Left renal cortex interstitium (tissue), 4 donors: ENCODE results near the gene MMP25. TPM values are rescaled to one million over a fixed set of nuclear protein-coding genes. Genes with fewer than 3 reads are reported as not detected.
"Not testable (repeated sequence)": the region's sequence is repeated elsewhere in the genome, so short reads cannot be mapped to it uniquely, and the experiment has no call there.

Experiments
- DNase-seq, 4 donors: peaks; one replicate each; pipeline ENCODE4 v3.0.0-alpha.2; 2013; ENCODE audit warnings: low read depth in 4 of 4, low spot score in 2 of 4, missing footprints in 1 of 4
- polyA plus RNA-seq, 4 donors: library from polyadenylated mRNA; unstranded; fragments of 120-200 nt; gene quantifications; one replicate each; pipeline ENCODE4 v1.2.1, GENCODE V29; 2013; ENCODE audit not compliant: insufficient read length in 4 of 4

Gene MMP25
- polyA plus RNA-seq, 4 donors, result 0.51 to 3.2 (median 1.2) TPM

GRCh38 chr16:3053330-3053710 is 7.0 kb downstream of the MMP25 start:
- DNase-seq, result not testable (repeated sequence)

GRCh38 chr16:3054965-3055733 is 8.8 kb downstream of the MMP25 start:
- no peak for DNase-seq

- DNase-seq, result not testable (repeated sequence)
These were observed 9.4 kb downstream of the MMP25 start for GRCh38 chr16:3055734-3056115.

- no peak for DNase-seq
These were observed 10.2 kb downstream of the MMP25 start for GRCh38 chr16:3056336-3057180.

GRCh38 chr16:3057181-3058138 is 11.1 kb downstream of the MMP25 start:
- no peak for DNase-seq

DNA sequence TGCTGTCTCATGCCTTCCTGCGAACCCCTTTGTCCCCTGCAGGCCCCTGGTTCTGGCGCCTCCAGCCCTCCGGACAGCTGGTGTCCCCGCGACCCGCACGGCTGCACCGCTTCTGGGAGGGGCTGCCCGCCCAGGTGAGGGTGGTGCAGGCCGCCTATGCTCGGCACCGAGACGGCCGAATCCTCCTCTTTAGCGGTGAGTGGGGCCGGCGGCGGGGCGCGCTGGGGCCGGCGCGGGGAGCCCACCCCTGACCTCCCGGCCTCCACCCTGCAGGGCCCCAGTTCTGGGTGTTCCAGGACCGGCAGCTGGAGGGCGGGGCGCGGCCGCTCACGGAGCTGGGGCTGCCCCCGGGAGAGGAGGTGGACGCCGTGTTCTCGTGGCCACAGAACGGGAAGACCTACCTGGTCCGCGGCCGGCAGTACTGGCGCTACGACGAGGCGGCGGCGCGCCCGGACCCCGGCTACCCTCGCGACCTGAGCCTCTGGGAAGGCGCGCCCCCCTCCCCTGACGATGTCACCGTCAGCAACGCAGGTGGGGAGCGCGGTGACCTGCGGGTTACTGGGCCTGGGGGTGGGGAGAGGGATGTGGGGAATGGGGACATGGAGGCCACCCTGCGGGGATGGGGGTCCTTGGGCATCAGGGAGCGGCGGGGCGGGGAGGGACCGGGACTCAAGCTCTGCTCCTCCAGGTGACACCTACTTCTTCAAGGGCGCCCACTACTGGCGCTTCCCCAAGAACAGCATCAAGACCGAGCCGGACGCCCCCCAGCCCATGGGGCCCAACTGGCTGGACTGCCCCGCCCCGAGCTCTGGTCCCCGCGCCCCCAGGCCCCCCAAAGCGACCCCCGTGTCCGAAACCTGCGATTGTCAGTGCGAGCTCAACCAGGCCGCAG is 12.0 kb downstream of the MMP25 start:
- no peak for DNase-seq

DNA sequence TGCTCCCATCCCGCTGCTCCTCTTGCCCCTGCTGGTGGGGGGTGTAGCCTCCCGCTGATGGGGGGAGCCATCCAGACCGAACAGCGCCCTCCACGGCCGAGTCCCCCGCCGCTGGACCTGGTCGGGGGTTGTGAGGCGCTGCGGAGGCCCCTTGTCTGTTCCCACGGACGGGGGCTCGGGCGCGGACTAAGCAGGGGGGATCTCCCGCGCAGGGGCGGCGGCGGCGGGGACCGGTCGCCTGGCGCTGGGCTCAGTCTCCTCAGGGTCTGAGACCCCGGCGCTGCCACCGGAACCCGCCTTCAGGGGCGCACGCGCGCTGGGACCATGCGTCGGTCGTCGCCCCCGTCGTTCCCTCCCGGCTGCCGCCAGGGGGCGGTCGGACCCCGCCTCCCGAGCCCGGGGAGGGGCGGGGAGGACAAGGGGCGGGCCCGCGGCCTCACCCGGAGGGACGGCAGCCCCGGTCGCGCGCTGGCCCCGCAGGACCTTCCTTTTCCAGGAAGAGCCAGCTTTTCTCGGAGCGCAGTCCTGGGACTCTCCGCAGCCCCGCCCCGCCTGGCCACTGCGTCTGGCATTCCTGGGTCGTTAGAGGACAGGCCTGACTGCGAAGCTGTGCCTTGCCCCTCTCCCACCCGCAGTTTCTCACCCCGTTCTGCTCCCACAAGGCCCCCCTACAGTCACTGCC is 12.8 kb downstream of the MMP25 start:
- peak; percentile 63 to 84 (median 80) for DNase-seq

DNA sequence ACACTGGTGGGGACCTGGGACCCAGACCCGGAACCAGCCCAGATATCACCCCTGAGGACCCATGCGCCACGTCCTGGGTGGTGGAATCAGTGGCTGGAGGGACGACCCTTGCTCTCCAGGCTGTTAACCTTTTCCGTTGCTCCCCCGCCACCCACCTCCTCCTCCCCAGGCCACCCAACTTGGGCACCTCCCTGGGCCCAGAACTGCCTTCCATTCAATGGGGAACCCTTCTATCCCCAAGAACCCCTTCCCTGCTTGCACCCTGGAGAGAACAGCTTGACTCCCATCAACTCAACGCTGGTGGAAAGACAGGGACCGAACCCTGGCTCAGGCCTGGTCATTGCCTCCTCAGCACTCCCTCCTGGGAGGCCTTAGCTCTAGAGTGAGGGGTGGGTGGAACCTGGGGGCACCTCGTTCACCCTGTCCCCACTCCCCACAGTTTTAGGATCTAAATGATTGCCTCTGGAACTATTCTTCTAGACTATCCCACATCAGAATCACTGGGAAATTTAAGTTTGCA is 13.4 kb downstream of the MMP25 start:
- DNase-seq, result no peak

DNA sequence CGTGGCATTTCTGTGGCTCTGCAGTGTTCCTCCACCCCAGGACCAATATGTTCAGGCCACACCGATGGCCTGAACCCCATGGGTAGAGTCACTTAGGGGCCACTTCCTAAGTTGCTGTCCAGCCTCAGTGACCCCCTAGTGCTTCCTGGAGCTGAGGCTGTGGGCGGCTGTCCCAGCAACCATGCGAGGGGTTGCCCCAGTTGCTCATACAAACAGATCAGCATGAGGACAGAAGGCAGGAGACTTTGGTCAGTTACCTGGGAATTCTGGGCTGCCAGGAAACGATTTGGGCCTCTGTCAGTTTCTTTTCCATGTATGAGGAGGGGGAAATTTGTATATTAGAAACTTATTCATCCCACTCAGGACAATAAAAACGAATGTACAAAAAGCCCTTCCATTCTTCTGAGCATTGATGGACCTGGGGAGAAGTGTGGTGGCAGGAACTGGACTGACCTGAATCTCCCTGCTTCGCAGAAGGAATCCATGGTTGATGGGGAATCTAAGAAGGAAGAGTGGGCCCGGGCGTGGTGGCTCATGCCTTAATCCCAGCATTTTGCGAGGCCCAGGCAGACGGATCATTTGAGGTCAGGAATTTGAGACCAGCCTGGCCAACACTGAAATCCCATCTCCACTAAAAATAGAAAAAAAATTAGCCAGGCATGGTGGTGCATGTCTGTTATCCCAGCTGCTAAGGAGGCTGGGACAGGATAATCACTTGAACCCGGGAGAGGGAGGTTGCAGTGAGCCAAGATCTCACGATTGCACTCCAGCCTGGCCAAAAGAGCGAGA is 14.2 kb downstream of the MMP25 start:
- DNase-seq, result no peak

DNA sequence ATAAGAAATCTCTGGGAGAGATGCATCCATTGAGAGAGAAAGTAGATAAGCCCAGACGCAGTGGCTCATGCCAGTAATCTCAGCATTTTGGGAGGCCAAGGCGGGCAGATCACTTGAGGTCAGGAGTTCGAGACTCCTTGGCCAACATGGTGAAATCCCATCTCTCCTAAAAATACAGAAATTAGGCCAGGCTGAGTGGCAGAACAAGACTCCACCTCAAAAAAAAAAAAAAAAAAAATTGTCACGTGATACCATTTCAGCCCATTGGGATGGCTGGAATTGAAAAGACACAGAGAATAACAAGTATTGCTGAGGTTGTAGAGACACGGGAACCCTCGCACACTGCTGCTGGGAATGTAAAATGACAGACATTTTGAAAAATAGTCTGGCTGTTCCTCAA is 16.2 kb downstream of the MMP25 start:
- DNase-seq, result no peak

DNA sequence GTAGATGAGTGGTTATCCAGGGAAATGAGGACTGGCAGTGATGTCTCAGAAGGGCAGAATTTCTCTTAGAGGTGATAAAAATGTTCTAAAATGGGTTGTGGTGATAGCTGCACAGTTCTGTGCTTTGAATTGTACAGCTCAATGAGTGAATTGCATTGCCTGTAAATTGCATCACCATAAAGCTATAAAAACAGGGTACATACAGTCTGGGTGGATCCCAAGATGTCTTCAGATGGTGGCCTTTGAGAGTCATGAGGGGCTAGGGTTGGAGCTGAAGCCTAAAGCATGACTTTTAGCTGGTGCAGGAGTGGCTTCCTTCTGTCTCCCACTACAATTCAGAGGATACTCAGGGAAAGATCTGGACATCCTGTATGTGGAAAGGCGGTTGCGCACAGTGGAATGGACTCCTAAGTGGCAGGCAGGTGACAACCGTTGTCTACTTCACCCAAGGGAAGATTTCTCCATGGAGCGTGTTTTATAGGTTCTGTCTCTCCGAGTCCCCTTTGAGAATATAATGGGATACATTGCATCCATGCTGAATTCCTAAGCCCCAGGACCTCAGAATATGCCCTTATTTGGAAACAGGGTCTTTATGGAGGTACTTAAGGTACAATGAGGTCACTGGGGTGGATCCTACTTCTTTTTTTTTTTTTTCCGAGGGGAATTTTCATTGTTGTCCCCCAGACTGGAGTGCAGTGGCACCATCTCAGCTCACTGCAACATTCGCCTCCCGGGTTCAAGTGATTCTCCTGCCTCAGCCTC is 17.4 kb downstream of the MMP25 start:
- DNase-seq, result no peak

GRCh38 chr16:3065069-3065741 is 18.8 kb downstream of the MMP25 start, which contains the start of gene IL32:
Gene IL32, plus strand, starts transcription at chr16:3065640. Its CDS starts 172 bp downstream, at chr16:3065812.
- no peak for DNase-seq

DNA sequence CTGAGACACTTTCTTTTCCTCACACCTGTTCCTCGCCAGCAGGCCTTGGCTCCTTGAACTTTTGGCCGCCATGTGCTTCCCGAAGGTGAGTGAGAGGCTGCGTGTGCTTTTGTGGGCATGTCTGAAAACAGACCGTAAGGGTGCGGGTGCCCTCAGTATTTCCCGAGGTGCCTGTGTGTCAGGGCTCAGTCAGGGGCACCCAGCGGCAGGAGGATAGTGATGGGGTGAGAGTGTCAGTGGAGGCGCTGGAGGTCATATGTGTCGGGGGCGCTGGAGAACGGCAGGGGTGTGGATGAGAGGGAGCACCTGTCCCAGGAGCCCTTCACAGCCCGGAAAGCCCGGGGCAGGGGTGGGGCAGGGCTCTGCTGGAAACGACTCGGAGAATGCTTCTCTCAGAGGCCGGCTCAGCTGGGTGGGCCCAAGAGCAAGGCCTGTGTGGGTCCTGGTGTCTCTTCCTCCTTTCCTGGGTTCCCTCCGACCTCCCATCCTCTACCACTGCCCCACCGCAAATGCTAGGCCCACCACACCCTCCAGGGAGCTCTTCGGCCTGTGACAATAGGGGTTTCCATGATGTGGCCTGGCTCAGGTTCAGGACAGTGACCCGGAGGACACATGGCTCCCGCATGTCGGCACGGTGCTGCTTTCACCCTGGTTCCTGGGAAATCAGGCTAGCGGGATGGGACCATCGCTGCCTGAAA is 19.5 kb downstream of the MMP25 start:
- no peak for DNase-seq

DNA sequence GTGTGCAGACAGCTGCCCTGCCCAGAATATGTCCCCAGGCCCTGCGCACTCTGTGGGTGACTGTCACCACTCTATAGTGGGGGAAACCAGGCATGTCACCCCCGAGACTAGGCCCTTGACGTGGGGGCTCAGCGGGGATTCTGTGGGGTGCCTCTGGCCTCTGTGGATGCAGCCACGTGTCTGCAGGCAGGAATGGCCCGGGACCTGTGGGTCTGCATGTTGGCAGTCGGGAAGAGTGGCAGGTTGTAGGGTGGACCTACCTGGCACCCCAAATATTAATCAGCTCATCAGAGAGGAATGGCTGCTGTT is 20.0 kb downstream of the MMP25 start:
- DNase-seq, result no peak

DNA sequence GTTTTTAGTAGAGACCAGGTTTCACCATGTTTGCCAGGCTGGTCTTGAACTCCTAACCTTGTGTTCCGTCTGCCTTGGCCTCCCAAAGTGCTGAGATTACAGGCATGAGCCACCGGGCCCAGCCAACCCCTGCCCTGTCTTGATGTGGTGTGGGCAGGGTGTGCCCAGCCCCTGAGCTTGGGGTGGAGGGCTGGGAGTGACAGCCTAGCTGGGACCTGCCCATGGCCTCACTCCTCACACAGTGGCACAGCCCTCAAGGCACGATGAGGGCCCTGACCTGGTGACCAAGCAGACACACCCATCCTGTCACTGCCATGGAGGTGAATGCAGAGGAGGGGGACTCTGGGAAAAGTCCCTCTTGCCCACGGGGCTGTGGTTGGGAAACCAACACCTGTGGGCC is 22.1 kb downstream of the MMP25 start:
- DNase-seq, result no peak

- DNase-seq, result not testable (repeated sequence)
These were observed 22.8 kb downstream of the MMP25 start for GRCh38 chr16:3069146-3069545.
